T47D (cell line): Measurements from ENCODE around the gene UGT3A1.

ENCODE experiments used
- DNase-seq, 2 experiments: peaks; one replicate each; pipeline versions ENCODE4 v3.0.0 to v3.0.0-alpha.2; 2011 to 2012; ENCODE audit warnings: low read depth in 1 of 2, low spot score in 1 of 2
- JUND ChIP-seq: IDR thresholded peaks from 2 replicates; pipeline ENCODE4 v1.6.1; 2012; ENCODE audit warnings: low read depth
- in situ Hi-C: cut with HindIII; loops from 2 replicates; pipeline ENCODE4 v1.10.0; 2016; ENCODE audit warnings: low sequenced_read_pairs, low pct_unique_long_range_greater_than_20kb

Gene UGT3A1

GRCh38 chr5:35971186-35971877 is 19.9 kb downstream of the UGT3A1 start:
- TF ChIP-seq JUND = no peak
- in situ Hi-C loops = no loop called here
- DNase-seq = no peak

GRCh38 chr5:35963381-35963843 is 27.8 kb downstream of the UGT3A1 start:
- in situ Hi-C loops = no loop called here

GRCh38 chr5:35960328-35960727 is 30.9 kb downstream of the UGT3A1 start:
- no peak for DNase-seq
- in situ Hi-C loops = no loop called here
- TF ChIP-seq JUND = no peak

More at GRCh38 chr5:35963381-35963843, 27.8 kb downstream of the UGT3A1 start:
- no peak for TF ChIP-seq JUND
- peak in 1 of 2 experiments; percentile 27 for DNase-seq

- in situ Hi-C loops = no loop called here
- TF ChIP-seq JUND = no peak
- DNase-seq = no peak
Observed at GRCh38 chr5:35956429-35956828, 34.8 kb downstream of the UGT3A1 start.

- no peak for TF ChIP-seq JUND
- in situ Hi-C loops = no loop called here
Observed at GRCh38 chr5:35954175-35954574, 37.0 kb downstream of the UGT3A1 start.

GRCh38 chr5:35947085-35947484 is 44.1 kb downstream of the UGT3A1 start:
- no peak for TF ChIP-seq JUND
- no peak for DNase-seq
- in situ Hi-C loops = no loop called here

More at GRCh38 chr5:35954175-35954574, 37.0 kb downstream of the UGT3A1 start:
- no peak for DNase-seq

- in situ Hi-C loops = no loop called here
- TF ChIP-seq JUND = no peak
- no peak for DNase-seq
Observed at GRCh38 chr5:35939639-35940038, 51.6 kb downstream of the UGT3A1 start.

GRCh38 chr5:35938568-35939227 is 52.5 kb downstream of the UGT3A1 start, which contains the start of gene CAPSL:
Gene CAPSL, minus strand, starts transcription at chr5:35938622. Its CDS starts 17,502 bp downstream, at chr5:35921120.
- in situ Hi-C loops = no loop called here
- peak; percentile 76 to 99 for DNase-seq
- no peak for TF ChIP-seq JUND

GRCh38 chr5:35926389-35927051 is 64.7 kb downstream of the UGT3A1 start:
- in situ Hi-C loops = no loop called here
- TF ChIP-seq JUND = no peak
- peak; percentile 21 to 78 for DNase-seq

GRCh38 chr5:35924950-35925722 is 66.1 kb downstream of the UGT3A1 start:
- TF ChIP-seq JUND = no peak
- in situ Hi-C loops = no loop called here
- DNase-seq = peak; percentile 52 to 84

- no peak for DNase-seq
- no peak for TF ChIP-seq JUND
- in situ Hi-C loops = no loop called here
Observed at GRCh38 chr5:35924122-35924949, 66.9 kb downstream of the UGT3A1 start.

GRCh38 chr5:35922468-35922867 is 68.7 kb downstream of the UGT3A1 start:
- no peak for TF ChIP-seq JUND
- peak; percentile 26 to 86 for DNase-seq
- in situ Hi-C loops = no loop called here
